ENCODE data around the gene RAB36.

RAB36 gene

DNA sequence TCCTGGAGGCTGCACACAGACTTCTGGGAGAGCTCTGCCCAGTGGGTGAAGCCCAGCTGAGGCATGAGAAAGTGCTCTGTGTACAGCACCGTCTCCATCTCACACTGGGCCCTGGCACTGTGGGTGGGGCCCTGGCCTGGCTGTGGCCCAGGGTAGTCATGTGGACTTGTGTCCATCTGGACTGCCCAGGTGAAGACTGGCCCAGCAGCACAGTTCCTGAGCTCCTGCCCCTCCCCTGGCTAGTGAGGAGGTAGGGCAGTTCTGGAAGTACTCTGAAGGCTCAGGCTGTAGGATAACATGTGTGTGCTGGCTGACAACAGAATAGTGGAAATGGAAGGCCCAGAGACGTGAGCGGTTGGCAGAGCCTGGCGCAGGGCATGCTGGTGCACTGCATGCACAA lies 38.9 kb upstream of the RAB36 start:
- Mint-ChIP-seq H3K4me1 (peaks cover 42% of the 10 kb centered on the region), H3K27ac (no peak overlapping the region)
- TF ChIP-seq, protein P1, sequence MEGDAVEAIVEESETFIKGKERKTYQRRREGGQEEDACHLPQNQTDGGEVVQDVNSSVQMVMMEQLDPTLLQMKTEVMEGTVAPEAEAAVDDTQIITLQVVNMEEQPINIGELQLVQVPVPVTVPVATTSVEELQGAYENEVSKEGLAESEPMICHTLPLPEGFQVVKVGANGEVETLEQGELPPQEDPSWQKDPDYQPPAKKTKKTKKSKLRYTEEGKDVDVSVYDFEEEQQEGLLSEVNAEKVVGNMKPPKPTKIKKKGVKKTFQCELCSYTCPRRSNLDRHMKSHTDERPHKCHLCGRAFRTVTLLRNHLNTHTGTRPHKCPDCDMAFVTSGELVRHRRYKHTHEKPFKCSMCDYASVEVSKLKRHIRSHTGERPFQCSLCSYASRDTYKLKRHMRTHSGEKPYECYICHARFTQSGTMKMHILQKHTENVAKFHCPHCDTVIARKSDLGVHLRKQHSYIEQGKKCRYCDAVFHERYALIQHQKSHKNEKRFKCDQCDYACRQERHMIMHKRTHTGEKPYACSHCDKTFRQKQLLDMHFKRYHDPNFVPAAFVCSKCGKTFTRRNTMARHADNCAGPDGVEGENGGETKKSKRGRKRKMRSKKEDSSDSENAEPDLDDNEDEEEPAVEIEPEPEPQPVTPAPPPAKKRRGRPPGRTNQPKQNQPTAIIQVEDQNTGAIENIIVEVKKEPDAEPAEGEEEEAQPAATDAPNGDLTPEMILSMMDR (IDR thresholded peaks at IDR 0.05; ENCODE audit: unreplicated experiment in 3 of 3), result no peak

DNA sequence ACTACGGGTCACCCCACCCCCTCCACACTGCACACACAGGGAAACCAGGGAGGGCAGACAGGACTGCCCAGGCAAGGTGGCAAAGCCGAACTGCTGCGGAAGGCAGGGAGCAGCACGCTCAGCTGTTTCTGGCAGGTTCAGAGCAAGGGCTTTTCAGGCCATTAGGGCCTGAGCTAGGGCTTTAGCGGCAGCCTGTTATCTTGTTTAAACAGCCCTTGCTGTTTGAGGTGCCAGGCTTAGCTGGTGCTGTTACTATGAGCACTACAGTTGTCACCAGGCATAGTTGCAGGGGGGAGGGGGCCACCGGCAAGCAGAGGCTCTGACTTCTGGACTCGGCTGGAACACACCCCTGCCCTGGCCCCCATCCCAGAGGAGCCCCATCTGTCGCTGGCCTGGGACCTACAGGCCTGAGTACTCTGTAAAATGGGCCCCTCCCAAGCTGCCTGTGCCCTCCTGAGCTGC lies 38.3 kb upstream of the RAB36 start:
- TF ChIP-seq, protein P1 (IDR thresholded peaks at IDR 0.05; ENCODE audit: unreplicated experiment in 3 of 3), result no peak
- Mint-ChIP-seq H3K27me3 (ENCODE audit: low read depth) (peaks cover 9% of the 10 kb centered on the region), H3K36me3 (ENCODE audit: low read depth) (no peaks in the 10 kb centered on the region), H3K9me3 (no peaks in the 10 kb centered on the region), H3K27ac (no peak overlapping the region), H3K4me3 (no peak overlapping the region), H3K4me1 (peaks cover 42% of the 10 kb centered on the region)

More for the DNA sequence above, 38.9 kb upstream of the RAB36 start:
- Mint-ChIP-seq H3K4me3 (no peak overlapping the region), H3K9me3 (no peaks in the 10 kb centered on the region), H3K27me3 (ENCODE audit: low read depth) (peaks cover 9% of the 10 kb centered on the region), H3K36me3 (ENCODE audit: low read depth) (no peaks in the 10 kb centered on the region)

DNA sequence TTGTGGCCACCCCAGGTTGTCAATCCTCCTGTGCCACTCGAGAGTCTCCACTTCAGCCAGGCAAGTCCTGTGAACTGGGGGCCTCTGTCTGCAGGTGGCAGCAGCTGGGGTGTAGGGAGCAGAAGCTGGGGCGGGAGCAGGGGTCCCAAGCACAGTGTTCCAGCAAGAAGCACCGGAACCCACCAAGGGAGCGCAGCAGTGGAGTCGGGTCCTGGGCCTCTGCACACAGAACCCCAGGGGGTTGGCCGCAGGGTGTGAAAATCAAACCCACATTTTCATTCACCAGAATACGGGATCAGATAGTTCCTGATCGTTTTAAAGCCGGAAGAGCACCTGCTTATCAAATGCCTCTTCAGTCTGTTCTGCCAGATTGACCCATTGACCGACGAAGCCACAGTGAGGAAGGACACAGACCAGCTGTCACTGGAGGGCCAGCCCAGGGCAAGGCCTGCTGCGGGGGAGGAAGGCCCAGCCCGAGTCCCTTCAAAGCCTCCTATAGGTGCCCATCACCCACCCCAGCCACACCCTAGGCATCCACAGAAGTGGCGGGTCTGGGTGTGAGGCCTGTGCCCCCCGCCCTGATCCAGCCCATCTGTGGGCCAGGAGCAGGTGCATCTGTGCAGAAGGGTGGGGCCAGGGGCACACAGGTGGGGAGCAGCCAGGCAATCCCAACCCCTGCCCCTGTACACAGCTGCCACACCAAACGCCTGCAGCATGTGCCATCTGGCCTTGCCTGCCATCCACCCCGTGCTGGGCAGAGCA lies 37.6 kb upstream of the RAB36 start:
- Mint-ChIP-seq H3K27ac (no peak overlapping the region), H3K4me3 (no peak overlapping the region), H3K9me3 (no peaks in the 10 kb centered on the region), H3K27me3 (ENCODE audit: low read depth) (peaks cover 9% of the 10 kb centered on the region), H3K4me1 (peaks cover 45% of the 10 kb centered on the region), H3K36me3 (ENCODE audit: low read depth) (no peaks in the 10 kb centered on the region)
- TF ChIP-seq, protein P1 (IDR thresholded peaks at IDR 0.05; ENCODE audit: unreplicated experiment in 3 of 3), result no peak

DNA sequence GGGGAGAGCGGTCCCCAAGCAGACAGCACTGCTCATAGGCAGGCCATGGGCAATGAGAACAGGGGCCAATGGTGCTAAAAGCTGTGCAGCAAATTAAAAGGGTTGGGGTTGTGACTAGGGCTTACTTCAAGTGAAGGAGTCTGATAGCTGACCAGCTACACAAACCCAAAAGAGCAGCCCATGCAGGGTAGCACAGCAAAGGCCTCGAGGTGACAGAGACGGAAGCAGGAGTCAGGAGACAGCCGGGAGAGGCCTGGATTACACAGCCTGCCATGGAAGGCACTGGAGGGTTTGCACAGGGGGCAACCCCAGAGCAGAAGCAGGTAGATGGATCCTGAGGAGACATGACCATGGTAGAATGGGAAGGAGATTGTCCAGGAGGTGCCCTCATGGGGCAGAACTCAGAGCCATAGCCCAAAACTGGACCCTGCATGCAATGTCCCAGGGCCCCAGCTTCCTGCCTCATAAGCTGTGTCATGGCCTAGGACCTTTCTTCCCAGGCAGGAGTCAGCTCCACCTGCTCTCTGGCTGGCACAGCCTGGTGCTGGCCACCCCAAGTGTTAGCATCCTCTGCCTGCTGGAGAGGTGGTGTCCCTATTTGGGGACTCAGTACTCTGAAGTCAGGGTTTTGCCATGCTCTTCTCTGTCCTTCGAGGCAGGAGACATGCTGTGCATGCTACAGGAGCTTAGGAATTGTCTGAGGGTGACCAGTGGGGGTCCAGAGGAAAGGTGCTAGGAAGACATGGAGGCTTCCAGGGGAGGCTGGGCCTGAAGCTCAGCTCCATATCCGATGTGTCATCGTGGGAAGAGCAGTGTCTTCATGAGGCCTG lies 36.8 kb upstream of the RAB36 start:
- no peak overlapping the region for H3K4me3 Mint-ChIP-seq
- H3K36me3 Mint-ChIP-seq (ENCODE audit: low read depth), result no peaks in the 10 kb centered on the region
- H3K4me1 Mint-ChIP-seq, result peaks cover 43% of the 10 kb centered on the region
- H3K9me3 Mint-ChIP-seq, result no peaks in the 10 kb centered on the region
- H3K27me3 Mint-ChIP-seq (ENCODE audit: low read depth), result peaks cover 6% of the 10 kb centered on the region
- no peak overlapping the region for H3K27ac Mint-ChIP-seq
- TF ChIP-seq, protein P1 (IDR thresholded peaks at IDR 0.05; ENCODE audit: unreplicated experiment in 3 of 3), result no peak

DNA sequence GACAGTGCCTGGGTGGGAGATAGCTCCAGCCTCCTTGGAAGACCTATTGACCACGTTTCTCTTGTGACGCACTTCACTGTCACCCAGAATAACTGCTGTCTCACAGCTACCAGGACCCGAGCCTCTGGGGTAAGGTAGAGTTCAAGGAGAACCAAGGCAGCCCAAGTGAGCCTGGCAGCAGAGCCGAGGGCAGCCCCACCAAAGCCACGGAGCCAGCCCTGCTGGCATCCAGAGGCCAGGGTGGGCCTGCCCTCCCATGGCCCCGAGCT lies 36.3 kb upstream of the RAB36 start:
- Mint-ChIP-seq H3K4me1 (peaks cover 41% of the 10 kb centered on the region), H3K27me3 (ENCODE audit: low read depth) (peaks cover 4% of the 10 kb centered on the region), H3K9me3 (no peaks in the 10 kb centered on the region)

More for the DNA sequence above, 36.3 kb upstream of the RAB36 start:
- H3K4me3 Mint-ChIP-seq, result no peak overlapping the region
- H3K27ac Mint-ChIP-seq, result no peak overlapping the region
- H3K36me3 Mint-ChIP-seq (ENCODE audit: low read depth), result no peaks in the 10 kb centered on the region
- TF ChIP-seq, protein P1 (IDR thresholded peaks at IDR 0.05; ENCODE audit: unreplicated experiment in 3 of 3), result no peak
